ENCODE results near the gene TNFAIP1.

The TNFAIP1 gene

GRCh38 chr17:28371245-28372202 lies 36.0 kb downstream of the TNFAIP1 start, which contains the start of gene SARM1:
SARM1 (plus strand) TSS chr17:28371694; CDS start chr17:28372033, 339 bp downstream.
- DNase-seq (ENCODE audit: low spot score): peak; percentile 88

GRCh38 chr17:28372203-28372944 lies 36.8 kb downstream of the TNFAIP1 start:
- no peak for DNase-seq (ENCODE audit: low spot score)

- DNase-seq (ENCODE audit: low spot score): no peak
Observed at GRCh38 chr17:28372945-28373274, 37.3 kb downstream of the TNFAIP1 start.

- DNase-seq (ENCODE audit: low spot score): no peak
Observed at GRCh38 chr17:28379814-28380801, 44.5 kb downstream of the TNFAIP1 start.

GRCh38 chr17:28381141-28381825 lies 45.7 kb downstream of the TNFAIP1 start:
- DNase-seq (ENCODE audit: low spot score): no peak

GRCh38 chr17:28384281-28385036 lies 48.9 kb downstream of the TNFAIP1 start:
- DNase-seq (ENCODE audit: low spot score): no peak

GRCh38 chr17:28385037-28385400 lies 49.5 kb downstream of the TNFAIP1 start:
- no peak for DNase-seq (ENCODE audit: low spot score)

GRCh38 chr17:28385406-28385805 lies 49.8 kb downstream of the TNFAIP1 start:
- no peak for DNase-seq (ENCODE audit: low spot score)

GRCh38 chr17:28386391-28386790 lies 50.8 kb downstream of the TNFAIP1 start:
- no peak for DNase-seq (ENCODE audit: low spot score)

GRCh38 chr17:28388106-28388505 lies 52.5 kb downstream of the TNFAIP1 start:
- no peak for DNase-seq (ENCODE audit: low spot score)

- DNase-seq (ENCODE audit: low spot score): no peak
Observed at GRCh38 chr17:28390141-28390540, 54.6 kb downstream of the TNFAIP1 start.

GRCh38 chr17:28390563-28390962 lies 55.0 kb downstream of the TNFAIP1 start:
- no peak for DNase-seq (ENCODE audit: low spot score)

- no peak for DNase-seq (ENCODE audit: low spot score)
Observed at GRCh38 chr17:28390984-28391383, 55.4 kb downstream of the TNFAIP1 start.

- no peak for DNase-seq (ENCODE audit: low spot score)
Observed at GRCh38 chr17:28391401-28391800, 55.8 kb downstream of the TNFAIP1 start.

- no peak for DNase-seq (ENCODE audit: low spot score)
Observed at GRCh38 chr17:28392491-28392890, 56.9 kb downstream of the TNFAIP1 start.

- DNase-seq (ENCODE audit: low spot score): no peak
Observed at GRCh38 chr17:28394337-28395116, 59.0 kb downstream of the TNFAIP1 start.

GRCh38 chr17:28395426-28395825 lies 59.9 kb downstream of the TNFAIP1 start:
- no peak for DNase-seq (ENCODE audit: low spot score)

- DNase-seq (ENCODE audit: low spot score): no peak
Observed at GRCh38 chr17:28395968-28396367, 60.4 kb downstream of the TNFAIP1 start.
